Endothelial cell of umbilical vein (primary cell): Measurements from ENCODE around the gene TASOR. TPM values are rescaled to one million over a fixed set of nuclear protein-coding genes. Genes with fewer than 3 reads are reported as not detected.
A peak's percentile ranks its signal among the peaks of the same experiment; 100 is the strongest.

Experiments used
- Bru-seq: library from RNA; stranded (reverse); fragments of 400-500 nt; gene quantifications from one replicate; lab custom pipeline; 2021; lab: Mats Ljungman, UMichigan
- BruChase-seq, 2 experiments: library from RNA; stranded (reverse); fragments of 400-500 nt; gene quantifications; one replicate each; lab custom pipeline; 2021; lab: Mats Ljungman, UMichigan
- BruUV-seq: library from RNA; stranded (reverse); fragments of 400-500 nt; replicated peaks from 2 replicates; lab custom pipeline; 2021; lab: Mats Ljungman, UMichigan
- CTCF ChIA-PET: fragments of 300-600, 350-600 bp; sonication (Branson Sonifier 250); formaldehyde crosslinking; loops from one replicate; lab custom pipeline; 2021; ENCODE audit warnings: antibody characterized with exemption, inconsistent platforms; lab: Charles Lee
- POLR2A ChIA-PET: fragments of 300-600, 350-600 bp; sonication (Branson Sonifier 250); formaldehyde crosslinking; loops from one replicate; lab custom pipeline; 2021; ENCODE audit warnings: antibody characterized with exemption, inconsistent platforms; lab: Charles Lee
- DNase-seq: peaks from one replicate; pipeline ENCODE4 v3.0.0-alpha.2; 2011; ENCODE audit warnings: low read depth, low spot score
- FAIRE-seq: peaks from 2 replicates; lab custom pipeline; 2011; peaks lifted over from hg19 to GRCh38; lab: Jason Lieb, UNC
- H2AFZ ChIP-seq: 2 replicates; pipeline ENCODE4 v1.6.0; 2012; ENCODE audit warnings: low read depth, low read length, control low read depth, inconsistent platforms
- H3K27ac ChIP-seq: 2 replicates; pipeline ENCODE4 v1.5.1; 2011; ENCODE audit warnings: low read depth, mild to moderate bottlenecking, control low read depth, low read length, moderate library complexity; ENCODE audit not compliant: insufficient read depth
- H3K27me3 ChIP-seq, 2 experiments: 2 replicates each; pipeline versions ENCODE4 v1.6.0 to v1.6.1; 2011; ENCODE audit warnings: low read length in 2 of 2, mixed read lengths in 1 of 2; ENCODE audit not compliant: control insufficient read depth in 2 of 2, insufficient read depth in 2 of 2
- H3K36me3 ChIP-seq, 2 experiments: 2 replicates in 1 of 2; 3 replicates in 1 of 2; pipeline ENCODE4 v1.5.1; 2011; ENCODE audit warnings: low read length in 2 of 2, mild to moderate bottlenecking in 1 of 2, moderate library complexity in 1 of 2; ENCODE audit not compliant: control insufficient read depth in 2 of 2, insufficient read depth in 2 of 2; ENCODE audit errors: extremely low read depth in 1 of 2
- H3K4me1 ChIP-seq: 3 replicates; pipeline ENCODE4 v1.5.1; 2011; ENCODE audit warnings: mild to moderate bottlenecking, low read length; ENCODE audit not compliant: control insufficient read depth, insufficient read depth; ENCODE audit errors: extremely low read depth
- H3K4me2 ChIP-seq: 2 replicates; pipeline ENCODE4 v1.6.1; 2011; ENCODE audit warnings: low read length, control low read depth, mixed read lengths; ENCODE audit not compliant: insufficient read depth
- H3K4me3 ChIP-seq, 3 experiments: fragments of 200-600 bp in 1 of 3; sonication (generic), shearing (Covaris generic) in 1 of 3; replicated peaks in 1 of 3; 2 replicates each; pipeline ENCODE4 v1.5.1; 2011 to 2016; ENCODE audit warnings: control low read depth in 3 of 3, low read length in 3 of 3, mild to moderate bottlenecking in 2 of 3, inconsistent platforms in 1 of 3, low read depth in 1 of 3, moderate library complexity in 1 of 3; ENCODE audit not compliant: insufficient read depth in 1 of 3
- H3K79me2 ChIP-seq: 2 replicates; pipeline ENCODE4 v1.6.0; 2012; ENCODE audit warnings: low read length, inconsistent platforms; ENCODE audit not compliant: control insufficient read depth, insufficient read depth
- H3K9ac ChIP-seq: replicated peaks from 2 replicates; pipeline ENCODE3; 2011; ENCODE audit warnings: low read length, control low read depth; ENCODE audit not compliant: insufficient read depth; ENCODE audit errors: extremely low read depth
- H3K9me1 ChIP-seq: replicated peaks from 3 replicates; pipeline ENCODE4 v1.6.0; 2011; ENCODE audit warnings: mild to moderate bottlenecking, low read length; ENCODE audit not compliant: control insufficient read depth, insufficient read depth; ENCODE audit errors: extremely low read depth
- H3K9me3 ChIP-seq: replicated peaks from 2 replicates; pipeline ENCODE4 v1.5.1; 2012; ENCODE audit warnings: low read length, inconsistent platforms; ENCODE audit not compliant: control insufficient read depth, insufficient read depth
- H4K20me1 ChIP-seq: replicated peaks from 2 replicates; pipeline ENCODE3; 2011; ENCODE audit warnings: mild to moderate bottlenecking, low read length; ENCODE audit not compliant: control insufficient read depth, insufficient read depth; ENCODE audit errors: extremely low read depth
- EZH2 ChIP-seq: IDR thresholded peaks from 2 replicates; pipeline ENCODE4 v1.6.1; 2012; ENCODE audit warnings: borderline replicate concordance, low read depth, mild to moderate bottlenecking, moderate library complexity, low read length, inconsistent platforms; ENCODE audit not compliant: severe bottlenecking
- FOS ChIP-seq: IDR thresholded peaks from 2 replicates; pipeline ENCODE4 v1.6.1; 2011; ENCODE audit warnings: mild to moderate bottlenecking, low read length, moderate library complexity, borderline replicate concordance; ENCODE audit not compliant: insufficient read depth
- GATA2 ChIP-seq: IDR thresholded peaks from 2 replicates; pipeline ENCODE4 v1.7.0; 2011; ENCODE audit warnings: low read depth, mild to moderate bottlenecking, moderate library complexity, mixed read lengths, low read length; ENCODE audit not compliant: insufficient read length, insufficient read depth
- JUN ChIP-seq: IDR thresholded peaks from 2 replicates; pipeline ENCODE4 v1.6.1; 2011; ENCODE audit warnings: borderline replicate concordance, low read depth; ENCODE audit not compliant: insufficient read length, insufficient read depth
- MYC ChIP-seq: IDR thresholded peaks from one replicate; pipeline ENCODE4 v1.6.1; 2011; ENCODE audit warnings: mild to moderate bottlenecking, low read depth, low read length
- POLR2A ChIP-seq: IDR thresholded peaks from 2 replicates; pipeline ENCODE4 v1.6.1; 2012; ENCODE audit warnings: low read depth, mild to moderate bottlenecking, control low read depth, low read length
- POLR2AphosphoS5 ChIP-seq: IDR thresholded peaks from 2 replicates; pipeline ENCODE4 v1.6.1; 2012; ENCODE audit warnings: low read depth, mild to moderate bottlenecking, control low read depth, low read length, moderate library complexity; ENCODE audit not compliant: insufficient read depth
- dilution Hi-C: fragments of 300-500 bp; cut with MboI; formaldehyde crosslinking; loops from one replicate; pipeline ENCODE4 v1.15.0; 2019; ENCODE audit warnings: low sequenced_read_pairs; ENCODE audit not compliant: extremely low pct_ligation_motif_present
- intact Hi-C: fragments of 100-400 bp; cut with micrococcal nuclease; formaldehyde crosslinking; loops from one replicate; pipeline ENCODE4 v1.10.0; 2022
- long read RNA-seq: library from polyadenylated mRNA; stranded (forward); transcript quantifications from one replicate; pipeline ENCODE4 v2.0.0, GENCODE V29; 2021
- polyA minus RNA-seq, 3 experiments: library from RNA; depleted of rRNA, polyadenylated mRNA; stranded (reverse); fragments of >200 nt; gene quantifications; 1 replicate in 1 of 3; 2 replicates in 2 of 3; pipeline ENCODE4 v1.2.3, GENCODE V29; 2011
- polyA plus RNA-seq, 4 experiments: library from polyadenylated mRNA; depleted of rRNA in 3 of 4; stranded (reverse) in 3 of 4; unstranded in 1 of 4; fragments of >200 nt; gene quantifications; 2 replicates each; pipeline versions ENCODE4 v1.2.1 to v1.2.3, GENCODE V29; 2011 to 2012; ENCODE audit warnings: missing spikeins in 1 of 4
- total RNA-seq: library from RNA; stranded (reverse); gene quantifications from 2 replicates; pipeline ENCODE4 v1.2.3, GENCODE V29; 2021
- TF ChIP-seq, protein P1 (sequence below): IDR thresholded peaks from 2 replicates; pipeline ENCODE4 v1.6.1; 2011; ENCODE audit not compliant: insufficient read depth, insufficient read length
- TF ChIP-seq, protein P2 (sequence below), 2 donors: IDR thresholded peaks; 1 replicate in 1 of 2; 2 replicates in 1 of 2; pipeline ENCODE4 v1.5.1; 2011; ENCODE audit warnings: low read length in 2 of 2, mild to moderate bottlenecking in 2 of 2, moderate library complexity in 2 of 2, control low read depth in 1 of 2, inconsistent platforms in 1 of 2, low read depth in 1 of 2; ENCODE audit not compliant: insufficient read depth in 1 of 2; ENCODE audit errors: extremely low read depth in 1 of 2

The TASOR gene, protein sequence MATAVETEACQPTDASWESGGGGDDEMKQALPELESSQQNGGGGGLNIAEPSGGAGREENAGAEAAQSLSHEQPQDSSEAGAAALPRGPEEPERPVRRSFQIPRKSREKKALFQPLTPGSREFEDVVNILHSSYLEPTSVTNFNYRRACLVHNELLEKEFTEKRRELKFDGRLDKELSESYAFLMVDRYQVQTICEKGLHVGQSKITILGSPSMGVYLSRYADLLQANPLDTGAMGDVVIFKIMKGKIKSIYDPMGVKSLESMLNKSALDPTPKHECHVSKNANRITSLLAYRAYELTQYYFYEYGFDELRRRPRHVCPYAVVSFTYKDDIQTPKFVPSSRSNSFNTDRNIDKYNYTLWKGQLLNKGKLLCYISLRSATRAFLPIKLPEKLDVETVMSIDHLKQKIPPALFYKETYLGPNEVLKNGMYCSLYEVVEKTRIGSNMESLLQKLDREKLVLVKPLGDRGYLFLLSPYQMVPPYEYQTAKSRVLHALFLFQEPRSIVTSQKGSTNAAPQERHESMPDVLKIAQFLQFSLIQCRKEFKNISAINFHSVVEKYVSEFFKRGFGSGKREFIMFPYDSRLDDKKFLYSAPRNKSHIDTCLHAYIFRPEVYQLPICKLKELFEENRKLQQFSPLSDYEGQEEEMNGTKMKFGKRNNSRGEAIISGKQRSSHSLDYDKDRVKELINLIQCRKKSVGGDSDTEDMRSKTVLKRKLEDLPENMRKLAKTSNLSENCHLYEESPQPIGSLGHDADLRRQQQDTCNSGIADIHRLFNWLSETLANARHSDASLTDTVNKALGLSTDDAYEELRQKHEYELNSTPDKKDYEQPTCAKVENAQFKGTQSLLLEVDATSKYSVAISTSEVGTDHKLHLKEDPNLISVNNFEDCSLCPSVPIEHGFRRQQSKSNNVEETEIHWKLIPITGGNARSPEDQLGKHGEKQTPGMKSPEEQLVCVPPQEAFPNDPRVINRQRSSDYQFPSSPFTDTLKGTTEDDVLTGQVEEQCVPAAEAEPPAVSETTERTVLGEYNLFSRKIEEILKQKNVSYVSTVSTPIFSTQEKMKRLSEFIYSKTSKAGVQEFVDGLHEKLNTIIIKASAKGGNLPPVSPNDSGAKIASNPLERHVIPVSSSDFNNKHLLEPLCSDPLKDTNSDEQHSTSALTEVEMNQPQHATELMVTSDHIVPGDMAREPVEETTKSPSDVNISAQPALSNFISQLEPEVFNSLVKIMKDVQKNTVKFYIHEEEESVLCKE (N-terminal part only)
- total RNA-seq, result 44.5 TPM in 2 replicates
- 9.7 and 11.2 TPM in 2 replicates for polyA plus RNA-seq
- 12.9 and 14.5 TPM in 2 replicates for polyA plus RNA-seq (2011; cell fraction: cytosol; rRNA removed)
- 32.3 and 36.9 TPM in 2 replicates for polyA plus RNA-seq (2011; cell fraction: nucleus; rRNA removed)
- polyA plus RNA-seq (2012), result 24.3 and 30.6 TPM in 2 replicates
- 53.8 and 54.6 TPM in 2 replicates for polyA minus RNA-seq
- polyA minus RNA-seq (2011; cell fraction: cytosol; rRNA and poly(A)+ RNA removed), result 49.0 TPM
- 29.0 and 42.2 TPM in 2 replicates for polyA minus RNA-seq (2011; cell fraction: nucleus; rRNA and poly(A)+ RNA removed)
- percentile 87 among the genes with signal in this experiment for Bru-seq, nascent RNA
- BruChase-seq, experiment 1, labeled RNA remaining after a 6-hour chase, result percentile 85 among the genes with signal in this experiment
- BruChase-seq, experiment 2, labeled RNA remaining after a 2-hour chase, result percentile 90 among the genes with signal in this experiment
- long read RNA-seq, partial matches to known transcripts, result 4 of 11 reads
- long read RNA-seq, other reads (novel, unspliced or antisense), result 7 of 11 reads

DNA sequence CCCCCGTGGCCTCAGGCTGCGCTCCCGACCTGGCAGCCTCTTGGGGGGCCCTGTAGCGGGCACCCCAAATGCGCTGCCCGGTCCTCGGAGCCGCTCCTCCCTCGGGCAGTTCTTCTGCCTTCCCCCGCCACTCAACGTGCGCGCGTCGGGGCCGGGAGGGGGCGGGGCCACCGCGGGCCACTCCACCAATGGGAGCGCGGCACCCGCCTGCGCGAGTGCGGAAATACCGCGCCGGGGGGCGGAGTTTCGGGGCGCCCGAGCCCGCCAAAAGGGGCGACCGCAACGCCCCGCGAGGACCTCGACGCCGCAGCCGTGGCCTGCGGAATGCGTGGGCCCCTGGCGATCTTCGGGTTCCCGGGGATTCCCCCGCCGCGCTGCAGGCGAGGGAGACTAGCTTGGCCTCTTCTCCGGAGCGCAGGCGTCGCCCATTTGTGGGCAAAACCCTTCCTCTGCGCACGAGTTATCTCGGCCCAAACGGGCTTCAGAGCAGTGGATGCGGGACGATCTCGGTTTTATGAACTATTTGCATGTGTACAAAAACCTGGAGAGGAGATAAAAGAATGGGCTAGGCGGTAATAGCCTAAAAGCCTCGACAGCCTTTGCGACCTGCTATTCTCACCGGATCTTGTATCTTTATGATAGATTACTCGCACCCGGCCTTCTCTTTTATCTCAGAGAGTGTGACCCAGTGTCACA is at the start of gene TASOR:
TSS of gene TASOR (minus strand) at position 144 of the 696 bp plus-strand sequence. CDS start 259 bp downstream, outside the sequence.
- dilution Hi-C loops, result no loop called here
- FAIRE-seq, result no peak
- CTCF ChIA-PET, result interaction anchor here (0.7 to 1.2 kb wide), 4 partner anchors 10 to 116 kb away, joined by 3 to 8 read pairs (median 3); no protein-coding TSS in a partner anchor

More for the DNA sequence above, at the start of gene TASOR:
- H3K79me2 ChIP-seq, result peaks cover 27% of the 10 kb centered on the region
- H3K9me3 ChIP-seq, result no peaks in the 10 kb centered on the region
- no peaks in the 10 kb centered on the region for H3K9me1 ChIP-seq
- no peaks in the 10 kb centered on the region for H4K20me1 ChIP-seq
- no peaks in the 10 kb centered on the region for H3K27me3 ChIP-seq
- peak; percentile 75 for DNase-seq
- H3K27ac ChIP-seq, result peak within 1 kb of the TSS; percentile 82
- BruUV-seq, result no TSS peak
- H3K4me1 ChIP-seq, result peaks cover 14% of the 10 kb centered on the region
- H3K9ac ChIP-seq, result peak within 1 kb of the TSS; percentile 84
- POLR2A ChIA-PET, result no interaction called here
- intact Hi-C loops, result loop anchor here (2.0 kb wide), 1 partner anchor 242 kb away; no protein-coding TSS in a partner anchor
- peak within 1 kb of the TSS; percentile 60 for H2AFZ ChIP-seq
- TF ChIP-seq MYC (no peak), GATA2 (no peak), JUN (no peak), EZH2 (no peak), POLR2AphosphoS5 (peak; percentile 29), POLR2A (no peak), FOS (no peak)
- TF ChIP-seq, protein P1, sequence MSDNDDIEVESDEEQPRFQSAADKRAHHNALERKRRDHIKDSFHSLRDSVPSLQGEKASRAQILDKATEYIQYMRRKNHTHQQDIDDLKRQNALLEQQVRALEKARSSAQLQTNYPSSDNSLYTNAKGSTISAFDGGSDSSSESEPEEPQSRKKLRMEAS, result peak; percentile 81
- TF ChIP-seq, protein P2, sequence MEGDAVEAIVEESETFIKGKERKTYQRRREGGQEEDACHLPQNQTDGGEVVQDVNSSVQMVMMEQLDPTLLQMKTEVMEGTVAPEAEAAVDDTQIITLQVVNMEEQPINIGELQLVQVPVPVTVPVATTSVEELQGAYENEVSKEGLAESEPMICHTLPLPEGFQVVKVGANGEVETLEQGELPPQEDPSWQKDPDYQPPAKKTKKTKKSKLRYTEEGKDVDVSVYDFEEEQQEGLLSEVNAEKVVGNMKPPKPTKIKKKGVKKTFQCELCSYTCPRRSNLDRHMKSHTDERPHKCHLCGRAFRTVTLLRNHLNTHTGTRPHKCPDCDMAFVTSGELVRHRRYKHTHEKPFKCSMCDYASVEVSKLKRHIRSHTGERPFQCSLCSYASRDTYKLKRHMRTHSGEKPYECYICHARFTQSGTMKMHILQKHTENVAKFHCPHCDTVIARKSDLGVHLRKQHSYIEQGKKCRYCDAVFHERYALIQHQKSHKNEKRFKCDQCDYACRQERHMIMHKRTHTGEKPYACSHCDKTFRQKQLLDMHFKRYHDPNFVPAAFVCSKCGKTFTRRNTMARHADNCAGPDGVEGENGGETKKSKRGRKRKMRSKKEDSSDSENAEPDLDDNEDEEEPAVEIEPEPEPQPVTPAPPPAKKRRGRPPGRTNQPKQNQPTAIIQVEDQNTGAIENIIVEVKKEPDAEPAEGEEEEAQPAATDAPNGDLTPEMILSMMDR (IDR thresholded peaks at IDR 0.05; ENCODE audit: extremely low read depth in 1 of 2, insufficient read depth in 1 of 2, low read depth in 1 of 2, low read length in 2 of 2), result no peak
- H3K36me3 ChIP-seq, result no peaks in the 10 kb centered on the region
- peak within 1 kb of the TSS; percentile 40 to 85 (median 76) for H3K4me3 ChIP-seq
- H3K4me2 ChIP-seq, result peak within 1 kb of the TSS; percentile 94
